HepG2 (cell line): ENCODE results near the gene SEMA4B. TPM values are rescaled to one million over a fixed set of nuclear protein-coding genes. Genes with fewer than 3 reads are reported as not detected.

Experiments
- AHR ChIP-seq: IDR thresholded peaks from 2 replicates; pipeline ENCODE4 v1.6.1; 2018; ENCODE audit warnings: missing genetic modification reagents, missing compliant biosample characterization
- ATM ChIP-seq: fragments of 450-650 bp; IDR thresholded peaks from 2 replicates; pipeline ENCODE4 v1.7.1; 2017; ENCODE audit warnings: mild to moderate bottlenecking, borderline replicate concordance
- CBX5 ChIP-seq: sonication (generic); formaldehyde crosslinking; IDR thresholded peaks from 2 replicates; pipeline ENCODE4 v1.4.0; 2020; ENCODE audit warnings: missing genetic modification reagents, borderline replicate concordance
- DPF2 ChIP-seq: sonication (generic); formaldehyde crosslinking; IDR thresholded peaks from 2 replicates; pipeline ENCODE4 v1.4.0; 2020; ENCODE audit warnings: mild to moderate bottlenecking, low read depth, missing genetic modification reagents, borderline replicate concordance
- ESRRA ChIP-seq: sonication (generic); formaldehyde crosslinking; IDR thresholded peaks from 2 replicates; pipeline ENCODE4 v1.5.1; 2020; ENCODE audit warnings: mild to moderate bottlenecking, low read depth, missing genetic modification reagents
- FOXA3 ChIP-seq: IDR thresholded peaks from 2 replicates; pipeline ENCODE4 v1.6.1; 2016; ENCODE audit warnings: missing genetic modification reagents, missing compliant biosample characterization
- GABPA ChIP-seq, 2 experiments: IDR thresholded peaks; 2 replicates each; pipeline ENCODE4 v1.6.1; 2011 to 2016; ENCODE audit warnings: low read depth in 2 of 2, low read length in 1 of 2, missing biosample characterization in 1 of 2, missing genetic modification characterization in 1 of 2
- KDM5A ChIP-seq: fragments of 200-600 bp; sonication (generic); IDR thresholded peaks from 2 replicates; pipeline ENCODE4 v1.7.0; 2018; ENCODE audit warnings: antibody characterized with exemption, mild to moderate bottlenecking, low read length, borderline replicate concordance
- KLF15 ChIP-seq: sonication (generic); formaldehyde crosslinking; IDR thresholded peaks from 2 replicates; pipeline ENCODE4 v1.8.1; 2023; ENCODE audit warnings: borderline replicate concordance, mild to moderate bottlenecking, inconsistent platforms, missing genetic modification reagents, mixed read lengths
- NR2F2 ChIP-seq: IDR thresholded peaks from 2 replicates; pipeline ENCODE4 v1.6.1; 2012; ENCODE audit warnings: low read depth, inconsistent platforms, borderline replicate concordance
- PAXIP1 ChIP-seq: sonication (generic); formaldehyde crosslinking; conservative IDR thresholded peaks from 2 replicates; pipeline ENCODE4 v1.4.0; 2020; ENCODE audit warnings: mild to moderate bottlenecking, missing genetic modification reagents, moderate library complexity
- PHF20 ChIP-seq: sonication (generic); formaldehyde crosslinking; IDR thresholded peaks from 2 replicates; pipeline ENCODE4 v1.5.0; 2020; ENCODE audit warnings: mild to moderate bottlenecking, missing genetic modification reagents
- SMARCE1 ChIP-seq: fragments of 450-650 bp; IDR thresholded peaks from 2 replicates; pipeline ENCODE4 v1.6.1; 2017; ENCODE audit warnings: borderline replicate concordance
- SNAI1 ChIP-seq: sonication (generic); formaldehyde crosslinking; IDR thresholded peaks from 2 replicates; pipeline ENCODE4 v1.5.0; 2020; ENCODE audit warnings: mild to moderate bottlenecking, missing genetic modification reagents, borderline replicate concordance
- ZBTB34 ChIP-seq: sonication (generic); formaldehyde crosslinking; IDR thresholded peaks from 2 replicates; pipeline ENCODE4 v1.8.0; 2022; ENCODE audit warnings: mild to moderate bottlenecking, missing genetic modification reagents
- ZNF17 ChIP-seq: sonication (generic); formaldehyde crosslinking; IDR thresholded peaks from 2 replicates; pipeline ENCODE4 v1.5.0; 2020; ENCODE audit warnings: mild to moderate bottlenecking, missing genetic modification reagents
- ZNF260 ChIP-seq: sonication (generic); formaldehyde crosslinking; IDR thresholded peaks from 2 replicates; pipeline ENCODE4 v1.4.0; 2020; ENCODE audit warnings: missing genetic modification reagents, low read depth, mild to moderate bottlenecking, borderline replicate concordance
- ZNF33A ChIP-seq: sonication (generic); formaldehyde crosslinking; IDR thresholded peaks from 2 replicates; pipeline ENCODE4 v1.5.1; 2020; ENCODE audit warnings: missing genetic modification reagents, mild to moderate bottlenecking, moderate library complexity, borderline replicate concordance
- ZNF766 ChIP-seq: sonication (generic); formaldehyde crosslinking; IDR thresholded peaks from 2 replicates; pipeline ENCODE4 v1.5.0; 2020; ENCODE audit warnings: missing genetic modification reagents, borderline replicate concordance
- ZNF775 ChIP-seq: sonication (generic); formaldehyde crosslinking; IDR thresholded peaks from 2 replicates; pipeline ENCODE4 v1.4.0; 2020; ENCODE audit warnings: missing genetic modification reagents, mild to moderate bottlenecking, moderate library complexity, borderline replicate concordance
- ZNF792 ChIP-seq: IDR thresholded peaks from 2 replicates; pipeline ENCODE4 v1.6.1; 2016
- ZNF816 ChIP-seq: sonication (generic); formaldehyde crosslinking; IDR thresholded peaks from 2 replicates; pipeline ENCODE4 v1.8.0; 2022; ENCODE audit warnings: missing genetic modification reagents, mild to moderate bottlenecking, borderline replicate concordance
- polyA plus RNA-seq, 8 experiments: library from polyadenylated mRNA; depleted of rRNA in 3 of 8; stranded (reverse) in 7 of 8; unstranded in 1 of 8; fragments of >200 nt; fragmentation: Illumina TruSeq in 4 of 8; extraction: Trizol in 4 of 8; gene quantifications; 2 replicates each; pipeline versions ENCODE4 v1.2.1 to v1.2.3, GENCODE V29; 2011 to 2016; ENCODE audit warnings: low read depth in 4 of 8, missing spikeins in 1 of 8, mixed read lengths in 1 of 8; ENCODE audit not compliant: insufficient read depth in 1 of 8
- total RNA-seq, 5 experiments: library from RNA; depleted of rRNA; stranded (reverse); fragments of >200 nt; fragmentation: Illumina TruSeq; extraction: Trizol; gene quantifications; 2 replicates each; pipeline ENCODE4 v1.2.3, GENCODE V29; 2016; ENCODE audit warnings: low read depth in 1 of 5

Gene SEMA4B
- total and polyA plus RNA-seq, 2 of the 13 experiments (the other 11 are each of a cell fraction or from before 2014, with no cell fraction given) = 2.1 to 17.0 TPM

GRCh38 chr15:90184786-90185704, 16.1 kb upstream of the SEMA4B start (continued):
- TF ChIP-seq ZBTB34 (CRISPR knock-in tag) = 0 out of 2 replicates have a peak, but pooled peaks have one; percentile 45
- no peak for TF ChIP-seq ZNF260 (CRISPR knock-in tag)
- TF ChIP-seq PAXIP1 (CRISPR knock-in tag) = peak; percentile 64
- no peak for TF ChIP-seq NR2F2
- TF ChIP-seq ZNF766 (CRISPR knock-in tag) = 0 out of 2 replicates have a peak, but pooled peaks have one; percentile 33
- TF ChIP-seq CBX5 = no peak
- TF ChIP-seq KLF15 (CRISPR knock-in tag) = no peak
- no peak for TF ChIP-seq SMARCE1
- TF ChIP-seq DPF2 = 0 out of 2 replicates have a peak, but pooled peaks have one; percentile 3
- TF ChIP-seq ZNF33A = no peak
- TF ChIP-seq FOXA3 (CRISPR knock-in tag) = peak; percentile 36; the same call in 1 of the 2 replicates
- no peak for TF ChIP-seq SNAI1
- TF ChIP-seq ESRRA (CRISPR knock-in tag) = no peak
- no peak for TF ChIP-seq ZNF792 (CRISPR knock-in tag)
- TF ChIP-seq ZNF816 (CRISPR knock-in tag) = peak; percentile 79; the same call in 1 of the 2 replicates
- TF ChIP-seq ATM = no peak
- TF ChIP-seq KDM5A = no peak
- no peak for TF ChIP-seq PHF20
- TF ChIP-seq AHR (CRISPR knock-in tag) = no peak; the same call in 1 of the 2 replicates
- TF ChIP-seq GABPA (IDR thresholded peaks at IDR 0.05; ENCODE audit: low read depth, low read length) = peak; percentile 45; the same call in 1 of the 2 replicates
- 0 out of 2 replicates have a peak, but pooled peaks have one; percentile 49 for TF ChIP-seq GABPA (CRISPR knock-in tag; IDR thresholded peaks at IDR 0.05; ENCODE audit: low read depth)
- TF ChIP-seq ZNF17 = no peak
- TF ChIP-seq ZNF775 (CRISPR knock-in tag) = no peak
